GM10248 (cell line): Measurements from ENCODE around the gene CARD10.
"Not testable (repeated sequence)": the region's sequence is repeated elsewhere in the genome, so short reads cannot be mapped to it uniquely, and the experiment has no call there.

Experiments used
- CTCF ChIA-PET: fragments of 300-600 bp; sonication (Branson Sonifier 250); formaldehyde crosslinking; extraction: SDS; loops from one replicate; lab custom pipeline; 2021; ENCODE audit warnings: antibody characterized with exemption; lab: Yijun Ruan, JAX
- POLR2A ChIA-PET: fragments of 350-650 bp; sonication (Branson Sonifier 250); formaldehyde crosslinking; extraction: SDS; loops from one replicate; lab custom pipeline; 2020; ENCODE audit warnings: antibody characterized with exemption; lab: Yijun Ruan, JAX
- DNase-seq: peaks from one replicate; pipeline ENCODE4 v3.0.0; 2012; ENCODE audit errors: extremely low spot score
- CTCF ChIP-seq: IDR thresholded peaks from 2 replicates; pipeline ENCODE4 v1.5.1; 2012; ENCODE audit warnings: mild to moderate bottlenecking, low read depth; ENCODE audit errors: extremely low read depth, missing control alignments, control extremely low read depth

CARD10 gene

GRCh38 chr22:37471727-37472417 lies 47.3 kb downstream of the CARD10 start:
- TF ChIP-seq CTCF = no peak
- DNase-seq = no peak
- POLR2A ChIA-PET = no interaction called here
- CTCF ChIA-PET = interaction anchor here (0.8 to 2.6 kb wide), 25 partner anchors 8 to 273 kb away, joined by 3 to 22 read pairs (median 4); partner anchors contain the start of genes LGALS2 and MFNG

- no peak for DNase-seq
- CTCF ChIA-PET = interaction anchor here (1.0 to 1.5 kb wide), 3 partner anchors 12 to 271 kb away, joined by 3 to 4 read pairs (median 4); no protein-coding TSS in a partner anchor
- no peak for TF ChIP-seq CTCF
- POLR2A ChIA-PET = no interaction called here
These were observed 49.1 kb downstream of the CARD10 start for GRCh38 chr22:37470087-37470445.

- CTCF ChIA-PET = interaction anchor here (1.0 to 1.5 kb wide), 3 partner anchors 11 to 270 kb away, joined by 3 to 4 read pairs (median 4); no protein-coding TSS in a partner anchor
- no peak for TF ChIP-seq CTCF
- POLR2A ChIA-PET = no interaction called here
- no peak for DNase-seq
These were observed 49.7 kb downstream of the CARD10 start for GRCh38 chr22:37469416-37470086.

DNA sequence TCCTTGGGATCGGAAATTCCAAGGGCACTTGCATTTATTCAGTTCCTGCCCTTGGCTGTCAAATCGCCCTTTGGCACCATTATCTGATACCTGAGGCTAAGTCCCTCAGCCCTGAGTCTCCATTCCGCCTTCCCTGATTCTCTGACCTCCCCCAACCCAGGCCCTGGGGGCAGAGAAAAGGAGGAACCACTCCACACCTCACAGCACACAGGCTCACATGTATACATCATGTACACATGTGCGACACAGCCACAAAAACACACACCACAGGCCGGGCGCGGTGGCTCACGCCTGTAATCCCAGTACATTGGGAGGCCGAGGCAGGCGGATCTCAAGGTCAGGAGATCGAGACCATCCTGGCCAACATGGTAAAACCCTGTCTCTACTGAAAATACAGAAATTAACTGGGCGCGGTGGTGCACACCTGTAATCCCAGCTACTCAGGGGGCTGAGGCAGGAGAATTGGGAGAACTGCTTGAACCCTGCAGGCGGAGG lies 51.0 kb downstream of the CARD10 start:
- CTCF ChIA-PET, POLR2A ChIA-PET, DNase-seq: not testable (repeated sequence)

DNA sequence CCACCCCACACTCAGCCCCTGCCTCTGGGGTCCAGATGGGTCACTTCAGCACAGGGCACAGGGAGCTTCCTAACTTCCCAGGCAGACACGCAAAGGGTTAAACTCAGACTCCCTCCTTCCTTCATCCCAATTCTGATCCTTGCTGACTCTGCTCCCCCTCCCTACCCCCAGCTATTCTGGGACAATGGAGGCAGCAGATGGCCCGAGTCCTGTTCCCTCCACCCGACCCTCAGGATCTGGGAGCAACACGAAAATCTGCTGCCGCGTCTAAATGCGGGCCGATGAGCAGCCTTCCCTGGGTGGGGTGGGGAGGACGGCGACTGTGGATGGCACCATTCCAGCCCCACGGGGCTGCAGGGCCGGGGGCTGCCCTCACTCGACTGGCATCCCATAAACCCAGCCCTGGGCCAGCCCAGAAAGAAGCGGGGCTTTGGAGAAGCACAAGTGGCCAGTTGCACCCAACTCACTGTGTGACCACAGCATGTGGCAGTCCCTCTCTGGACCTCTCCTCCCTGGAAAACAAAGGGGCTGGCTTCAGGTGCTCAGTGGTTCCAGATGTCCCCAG lies 51.7 kb downstream of the CARD10 start:
- CTCF ChIA-PET = interaction anchor here (1.0 to 2.0 kb wide), 2 partner anchors 11 to 207 kb away, joined by 3 to 6 read pairs; no protein-coding TSS in a partner anchor
- no peak for DNase-seq
- POLR2A ChIA-PET = no interaction called here
- TF ChIP-seq CTCF = no peak

DNA sequence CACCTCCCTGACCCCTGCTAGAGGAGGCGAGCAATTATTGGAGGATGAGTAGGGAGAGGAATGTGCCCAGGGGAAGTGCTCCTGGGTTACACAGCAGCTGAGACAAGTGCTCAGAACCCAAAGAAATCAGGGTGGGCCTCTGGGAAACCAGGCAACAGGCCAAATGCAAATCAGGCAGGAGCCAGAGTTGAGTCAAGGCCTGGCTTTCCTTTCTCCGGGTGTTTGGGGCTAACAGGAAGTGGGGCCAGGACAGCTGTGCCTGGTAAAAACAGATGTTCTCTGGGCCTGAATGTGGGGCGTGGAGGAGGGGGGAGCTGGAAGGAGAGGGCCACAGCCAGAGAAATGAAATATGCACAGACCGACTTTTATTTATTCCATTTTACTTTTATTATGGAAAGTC lies 55.0 kb downstream of the CARD10 start:
- TF ChIP-seq CTCF = no peak
- ChIA-PET CTCF (interaction anchor here (0.8 to 1.9 kb wide), 5 partner anchors 8 to 148 kb away, joined by 3 to 7 read pairs (median 3); no protein-coding TSS in a partner anchor), POLR2A (no interaction called here)
- DNase-seq = peak; percentile 59
